Liver (tissue), 9 donors: ENCODE results near the gene BCLAF1. TPM values are rescaled to one million over a fixed set of nuclear protein-coding genes. Genes with fewer than 3 reads are reported as not detected.
A peak's percentile ranks its signal among the peaks of the same experiment; 100 is the strongest.

ENCODE experiments used
- DNase-seq: peaks from one replicate; pipeline ENCODE4 v3.0.0-alpha.2; 2017; ENCODE audit warnings: low spot score
- H3K27ac ChIP-seq, 2 donors: one replicate each; pipeline ENCODE4 v1.7.0; 2013; ENCODE audit warnings: inconsistent platforms in 2 of 2, low read length in 2 of 2, control low read depth in 1 of 2, low read depth in 1 of 2, mild to moderate bottlenecking in 1 of 2
- H3K27me3 ChIP-seq, 4 donors: one replicate each; pipeline versions ENCODE4 v1.6.1 to v1.7.0; 2013; ENCODE audit warnings: low read length in 3 of 4, inconsistent platforms in 1 of 4, mild to moderate bottlenecking in 1 of 4, moderate library complexity in 1 of 4; ENCODE audit not compliant: control insufficient read depth in 4 of 4, insufficient read depth in 4 of 4
- H3K36me3 ChIP-seq, 4 donors: one replicate each; pipeline versions ENCODE4 v1.6.1 to v1.7.0; 2013; ENCODE audit warnings: low read length in 3 of 4, mild to moderate bottlenecking in 3 of 4, low read depth in 1 of 4, moderate library complexity in 1 of 4; ENCODE audit not compliant: control insufficient read depth in 4 of 4, insufficient read depth in 3 of 4
- H3K4me1 ChIP-seq, 4 donors: one replicate each; pipeline versions ENCODE4 v1.6.1 to v1.7.0; 2013; ENCODE audit warnings: low read length in 3 of 4, mild to moderate bottlenecking in 3 of 4, moderate library complexity in 1 of 4; ENCODE audit not compliant: control insufficient read depth in 4 of 4, insufficient read depth in 4 of 4
- H3K4me3 ChIP-seq, 3 donors: one replicate each; pipeline versions ENCODE4 v1.6.1 to v1.7.0; 2013; ENCODE audit warnings: low read length in 3 of 3, control low read depth in 1 of 3, low read depth in 1 of 3, mild to moderate bottlenecking in 1 of 3
- H3K9ac ChIP-seq, 2 donors: one replicate each; pipeline ENCODE4 v1.7.0; 2013; ENCODE audit warnings: low read length in 2 of 2, mild to moderate bottlenecking in 2 of 2, moderate library complexity in 2 of 2, control low read depth in 1 of 2, low read depth in 1 of 2
- H3K9me3 ChIP-seq, 4 donors: one replicate each; pipeline versions ENCODE4 v1.6.1 to v1.7.0; 2013; ENCODE audit warnings: low read length in 3 of 4; ENCODE audit not compliant: control insufficient read depth in 4 of 4
- ATF3 ChIP-seq: IDR thresholded peaks from 2 replicates; pipeline ENCODE4 v1.6.1; 2016; ENCODE audit warnings: antibody characterized with exemption
- CTCF ChIP-seq: fragments of 150-350 bp; IDR thresholded peaks from 2 replicates; pipeline ENCODE4 v1.5.1; 2017; ENCODE audit warnings: improper control_type of control experiment, low read depth, low read length; ENCODE audit not compliant: missing input control
- EGR1 ChIP-seq, 2 donors: IDR thresholded peaks; 2 replicates each; pipeline ENCODE4 v1.6.1; 2016 to 2018; ENCODE audit warnings: antibody characterized with exemption in 2 of 2, low read depth in 2 of 2
- FOXA1 ChIP-seq: IDR thresholded peaks from 2 replicates; pipeline ENCODE4 v1.6.1; 2016; ENCODE audit warnings: antibody characterized with exemption
- FOXA2 ChIP-seq: IDR thresholded peaks from 2 replicates; pipeline ENCODE4 v1.6.1; 2016; ENCODE audit warnings: antibody characterized with exemption
- GABPA ChIP-seq, 2 donors: IDR thresholded peaks in 1 of 2; conservative IDR thresholded peaks in 1 of 2; 2 replicates each; pipeline ENCODE4 v1.6.1; 2016; ENCODE audit warnings: antibody characterized with exemption in 2 of 2, mild to moderate bottlenecking in 1 of 2, moderate library complexity in 1 of 2
- HNF4A ChIP-seq, 2 donors: conservative IDR thresholded peaks; 2 replicates each; pipeline ENCODE4 v1.6.1; 2016; ENCODE audit warnings: antibody characterized with exemption in 2 of 2, mild to moderate bottlenecking in 2 of 2
- HNF4G ChIP-seq: IDR thresholded peaks from 2 replicates; pipeline ENCODE4 v1.6.1; 2016; ENCODE audit warnings: antibody characterized with exemption
- JUND ChIP-seq, 2 donors: IDR thresholded peaks; 2 replicates each; pipeline ENCODE4 v1.6.1; 2016; ENCODE audit warnings: antibody characterized with exemption in 2 of 2
- NR2F2 ChIP-seq: IDR thresholded peaks from 2 replicates; pipeline ENCODE4 v1.6.1; 2016; ENCODE audit warnings: antibody characterized with exemption
- RAD21 ChIP-seq, 2 donors: IDR thresholded peaks; 2 replicates each; pipeline ENCODE4 v1.6.1; 2016; ENCODE audit warnings: antibody characterized with exemption in 2 of 2, mild to moderate bottlenecking in 2 of 2
- RXRA ChIP-seq, 2 donors: IDR thresholded peaks; 2 replicates each; pipeline ENCODE4 v1.6.1; 2017 to 2018; ENCODE audit warnings: antibody characterized with exemption in 2 of 2, mild to moderate bottlenecking in 1 of 2
- SP1 ChIP-seq: IDR thresholded peaks from 2 replicates; pipeline ENCODE4 v1.6.1; 2018; ENCODE audit warnings: antibody characterized with exemption, mild to moderate bottlenecking
- TAF1 ChIP-seq: conservative IDR thresholded peaks from 2 replicates; pipeline ENCODE4 v1.6.1; 2016; ENCODE audit warnings: antibody characterized with exemption, mild to moderate bottlenecking
- YY1 ChIP-seq: IDR thresholded peaks from 2 replicates; pipeline ENCODE4 v1.6.1; 2016; ENCODE audit warnings: antibody characterized with exemption, mild to moderate bottlenecking
- ZBTB33 ChIP-seq: IDR thresholded peaks from 2 replicates; pipeline ENCODE4 v1.6.1; 2016; ENCODE audit warnings: antibody characterized with exemption
- WGBS: extraction: QIAGEN DNeasy Blood & Tissue Kit; methylation state at CpG from one replicate; pipeline ENCODE4 v1.1.7; 2013; 5-methylcytosine and 5-hydroxymethylcytosine counted together
- polyA plus RNA-seq, 2 donors: library from polyadenylated mRNA; stranded (reverse) in 1 of 2; unstranded in 1 of 2; fragments of 200-250 nt in 1 of 2; fragments of >200 nt in 1 of 2; fragmentation: Nextera tagmentation in 1 of 2; extraction: Ambion mirVana in 1 of 2; gene quantifications; one replicate each; pipeline versions ENCODE4 v1.2.1 to v1.2.3, GENCODE V29; 2013 to 2015
- total RNA-seq, 2 donors: library from RNA; depleted of rRNA; stranded (reverse); fragments of >200 nt; gene quantifications; one replicate each; pipeline ENCODE4 v1.2.3, GENCODE V29; 2014
- TF ChIP-seq, protein P1 (sequence below): IDR thresholded peaks from 2 replicates; pipeline ENCODE4 v1.6.1; 2016; ENCODE audit warnings: antibody characterized with exemption
- TF ChIP-seq, protein P2 (sequence below): IDR thresholded peaks from 2 replicates; pipeline ENCODE4 v1.6.1; 2016; ENCODE audit warnings: antibody characterized with exemption, mild to moderate bottlenecking
- donor health status: healthy.
- donor health status: healthy.
- donor health status: healthy.
- donor health status: healthy.
- donor health status: healthy.

The BCLAF1 gene
- total and polyA plus RNA-seq, 4 donors: 11.7 to 60.5 (median 38.0) TPM

DNA sequence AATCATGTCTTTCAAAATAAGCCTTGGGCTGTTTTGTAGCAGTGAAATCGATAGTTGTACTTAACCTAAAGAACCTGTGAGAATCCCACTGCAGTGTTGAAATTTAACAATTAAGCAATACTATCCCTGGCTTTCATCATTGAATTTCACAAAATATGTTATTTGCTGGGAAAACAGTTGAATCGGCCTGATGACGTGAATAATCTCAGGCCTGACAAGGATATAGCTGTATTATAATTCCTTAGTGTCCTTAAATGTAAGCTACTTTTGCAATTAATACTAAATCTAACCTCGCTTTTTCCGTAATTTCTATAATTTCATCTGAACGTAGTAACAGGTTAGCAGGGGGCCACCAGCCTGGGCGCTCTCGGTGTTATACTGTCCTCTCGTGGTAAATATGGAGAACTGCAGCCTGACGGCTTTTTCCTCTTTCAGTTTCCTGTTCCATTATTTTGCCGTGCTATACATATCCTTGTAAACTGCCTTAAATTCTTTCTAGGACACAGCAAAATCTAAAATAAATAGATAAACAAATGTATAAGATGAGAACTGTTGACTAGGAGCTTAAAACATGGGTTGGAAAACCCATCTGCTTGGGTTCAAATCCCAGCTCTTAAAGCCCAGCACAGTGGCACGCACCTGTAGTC is 63.5 kb downstream of the BCLAF1 start:
- TF ChIP-seq SP1: no peak
- no peak for TF ChIP-seq GABPA (IDR thresholded peaks at IDR 0.05 in 1 of 2, conservative IDR thresholded peaks at IDR 0.05 in 1 of 2)
- TF ChIP-seq NR2F2: peak; percentile 37
- peak; percentile 20 for TF ChIP-seq YY1
- TF ChIP-seq RXRA (IDR thresholded peaks at IDR 0.05): peak; percentile 48 to 60
- no peak for TF ChIP-seq HNF4G
- peak; percentile 100 for TF ChIP-seq CTCF
- peak in 1 of 2 donors; percentile 12 for TF ChIP-seq HNF4A (conservative IDR thresholded peaks at IDR 0.05)
- peak; percentile 38 for TF ChIP-seq ZBTB33
- no peak for TF ChIP-seq TAF1
- TF ChIP-seq, protein P1, sequence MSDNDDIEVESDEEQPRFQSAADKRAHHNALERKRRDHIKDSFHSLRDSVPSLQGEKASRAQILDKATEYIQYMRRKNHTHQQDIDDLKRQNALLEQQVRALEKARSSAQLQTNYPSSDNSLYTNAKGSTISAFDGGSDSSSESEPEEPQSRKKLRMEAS: peak; percentile 43
- no peak for TF ChIP-seq FOXA1
- peak; percentile 72 for TF ChIP-seq ATF3
- peak; percentile 18 for TF ChIP-seq FOXA2
- peak; percentile 100 for TF ChIP-seq RAD21 (IDR thresholded peaks at IDR 0.05)
- peak in 1 of 2 donors; percentile 12 for TF ChIP-seq EGR1 (IDR thresholded peaks at IDR 0.05; ENCODE audit: low read depth in 2 of 2)
- peak in 1 of 2 donors; percentile 44 for TF ChIP-seq JUND (IDR thresholded peaks at IDR 0.05)
- TF ChIP-seq, protein P2, sequence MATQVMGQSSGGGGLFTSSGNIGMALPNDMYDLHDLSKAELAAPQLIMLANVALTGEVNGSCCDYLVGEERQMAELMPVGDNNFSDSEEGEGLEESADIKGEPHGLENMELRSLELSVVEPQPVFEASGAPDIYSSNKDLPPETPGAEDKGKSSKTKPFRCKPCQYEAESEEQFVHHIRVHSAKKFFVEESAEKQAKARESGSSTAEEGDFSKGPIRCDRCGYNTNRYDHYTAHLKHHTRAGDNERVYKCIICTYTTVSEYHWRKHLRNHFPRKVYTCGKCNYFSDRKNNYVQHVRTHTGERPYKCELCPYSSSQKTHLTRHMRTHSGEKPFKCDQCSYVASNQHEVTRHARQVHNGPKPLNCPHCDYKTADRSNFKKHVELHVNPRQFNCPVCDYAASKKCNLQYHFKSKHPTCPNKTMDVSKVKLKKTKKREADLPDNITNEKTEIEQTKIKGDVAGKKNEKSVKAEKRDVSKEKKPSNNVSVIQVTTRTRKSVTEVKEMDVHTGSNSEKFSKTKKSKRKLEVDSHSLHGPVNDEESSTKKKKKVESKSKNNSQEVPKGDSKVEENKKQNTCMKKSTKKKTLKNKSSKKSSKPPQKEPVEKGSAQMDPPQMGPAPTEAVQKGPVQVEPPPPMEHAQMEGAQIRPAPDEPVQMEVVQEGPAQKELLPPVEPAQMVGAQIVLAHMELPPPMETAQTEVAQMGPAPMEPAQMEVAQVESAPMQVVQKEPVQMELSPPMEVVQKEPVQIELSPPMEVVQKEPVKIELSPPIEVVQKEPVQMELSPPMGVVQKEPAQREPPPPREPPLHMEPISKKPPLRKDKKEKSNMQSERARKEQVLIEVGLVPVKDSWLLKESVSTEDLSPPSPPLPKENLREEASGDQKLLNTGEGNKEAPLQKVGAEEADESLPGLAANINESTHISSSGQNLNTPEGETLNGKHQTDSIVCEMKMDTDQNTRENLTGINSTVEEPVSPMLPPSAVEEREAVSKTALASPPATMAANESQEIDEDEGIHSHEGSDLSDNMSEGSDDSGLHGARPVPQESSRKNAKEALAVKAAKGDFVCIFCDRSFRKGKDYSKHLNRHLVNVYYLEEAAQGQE: no peak
- Histone ChIP-seq H3K4me3 (peak overlapping the region in 2 of 3 donors; percentile 54 to 55), H3K9ac (peak overlapping the region; percentile 85 to 88), H3K9me3 (no peaks in the 10 kb centered on the region), H3K36me3 (no peaks in the 10 kb centered on the region), H3K27ac (peak overlapping the region; percentile 76 to 91), H3K4me1 (peaks cover 3 to 15% (median 7%) of the 10 kb centered on the region in 4 donors), H3K27me3 (no peaks in the 10 kb centered on the region)
- 9% methylated on average over 12 of the region's 12 CpGs for WGBS
- DNase-seq: peak; percentile 60
